ENCODE data around the gene ZNF716.

GRCh38 chr7:57412618-57413017 is 37.4 kb upstream of the ZNF716 start:
- TF ChIP-seq CTCF (IDR thresholded peaks at IDR 0.05) (no peak), MAX (IDR thresholded peaks at IDR 0.05; ENCODE audit: low read depth) (no peak), USF2 (IDR thresholded peaks at IDR 0.05; ENCODE audit: borderline replicate concordance, low read depth, low read length) (no peak)

All from SK-N-SH (cell line).